Raji (cell line): ENCODE measurements around the gene EEF1AKMT3.
A peak's percentile ranks its signal among the peaks of the same experiment; 100 is the strongest.

Experiments
- POLR2A ChIP-seq: IDR thresholded peaks from 2 replicates; pipeline ENCODE4 v1.6.1; 2011; ENCODE audit warnings: low read depth, low read length, control low read depth; ENCODE audit not compliant: insufficient read depth

Gene EEF1AKMT3

GRCh38 chr12:57777911-57778310 is 5.5 kb downstream of the EEF1AKMT3 start:
- TF ChIP-seq POLR2A = no peak

- no peak for TF ChIP-seq POLR2A
These were observed 7.3 kb downstream of the EEF1AKMT3 start for GRCh38 chr12:57779736-57780135.

- TF ChIP-seq POLR2A = no peak
These were observed 8.0 kb downstream of the EEF1AKMT3 start for GRCh38 chr12:57780284-57780897.

GRCh38 chr12:57781244-57781643 is 8.8 kb downstream of the EEF1AKMT3 start:
- no peak for TF ChIP-seq POLR2A

GRCh38 chr12:57781801-57782200 is 9.4 kb downstream of the EEF1AKMT3 start:
- no peak for TF ChIP-seq POLR2A

GRCh38 chr12:57782243-57782607 is 9.8 kb downstream of the EEF1AKMT3 start:
- TF ChIP-seq POLR2A = no peak

- TF ChIP-seq POLR2A = peak; percentile 98
These were observed 10.4 kb downstream of the EEF1AKMT3 start, which contains the start of gene TSFM for GRCh38 chr12:57782608-57783465. Gene TSFM, plus strand, starts transcription at chr12:57782787. Its CDS starts 15 bp downstream, at chr12:57782802.

GRCh38 chr12:57783466-57783801 is 11.0 kb downstream of the EEF1AKMT3 start:
- TF ChIP-seq POLR2A = no peak

- TF ChIP-seq POLR2A = no peak
These were observed 11.4 kb downstream of the EEF1AKMT3 start for GRCh38 chr12:57783861-57784260.

- no peak for TF ChIP-seq POLR2A
These were observed 21.5 kb downstream of the EEF1AKMT3 start for GRCh38 chr12:57793920-57794319.

- no peak for TF ChIP-seq POLR2A
These were observed 22.9 kb downstream of the EEF1AKMT3 start for GRCh38 chr12:57795354-57795753.

GRCh38 chr12:57796996-57797395 is 24.6 kb downstream of the EEF1AKMT3 start:
- no peak for TF ChIP-seq POLR2A

GRCh38 chr12:57797933-57798332 is 25.5 kb downstream of the EEF1AKMT3 start:
- no peak for TF ChIP-seq POLR2A

- TF ChIP-seq POLR2A = no peak
These were observed 28.6 kb downstream of the EEF1AKMT3 start for GRCh38 chr12:57800965-57801364.

- no peak for TF ChIP-seq POLR2A
These were observed 30.2 kb downstream of the EEF1AKMT3 start for GRCh38 chr12:57802607-57803006.

- TF ChIP-seq POLR2A = no peak
These were observed 31.0 kb downstream of the EEF1AKMT3 start for GRCh38 chr12:57803319-57803893.
